Fibroblast of villous mesenchyme (primary cell): ENCODE data around the gene TBL3. TPM values are rescaled to one million over a fixed set of nuclear protein-coding genes. Genes with fewer than 3 reads are reported as not detected.
A peak's percentile ranks its signal among the peaks of the same experiment; 100 is the strongest.

ENCODE experiments used
- DNase-seq: peaks from one replicate; pipeline ENCODE4 v3.0.0-alpha.2; 2010; ENCODE audit warnings: low read depth
- H3K4me3 ChIP-seq: 2 replicates; pipeline ENCODE4 v1.5.1; 2011; ENCODE audit warnings: low read depth, mild to moderate bottlenecking, low read length
- total RNA-seq: library from RNA; depleted of rRNA; stranded (reverse); fragments of >200 nt; gene quantifications from 2 replicates; pipeline ENCODE4 v1.2.3, GENCODE V29; 2012
- TF ChIP-seq, protein P1 (sequence below): IDR thresholded peaks from 2 replicates; pipeline ENCODE4 v1.5.1; 2012; ENCODE audit warnings: low read depth, mild to moderate bottlenecking, low read length; ENCODE audit not compliant: insufficient read depth

The TBL3 gene
- total RNA-seq, 1 donor, result 28.5 TPM

DNA sequence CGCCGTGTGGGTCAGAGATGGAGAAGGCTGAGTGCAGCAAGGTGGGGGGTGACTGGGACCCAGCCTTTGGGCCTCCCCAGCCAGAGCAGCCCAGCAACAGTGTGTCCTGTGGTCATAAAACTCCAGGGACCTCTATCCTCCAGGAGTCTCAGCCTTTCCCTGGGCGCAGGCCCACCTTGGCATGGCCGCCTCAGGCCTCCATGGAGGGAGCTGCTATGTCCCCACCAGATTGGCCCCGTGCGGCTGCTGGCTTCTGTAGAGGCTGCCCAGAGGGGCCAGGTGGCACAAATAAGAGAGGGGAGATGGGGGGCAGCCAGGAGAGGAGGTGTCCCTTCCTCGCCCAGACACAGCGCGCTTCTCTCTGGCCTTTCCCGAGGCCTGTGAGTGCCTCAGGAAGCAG is 15.3 kb downstream of the TBL3 start:
- TF ChIP-seq, protein P1, sequence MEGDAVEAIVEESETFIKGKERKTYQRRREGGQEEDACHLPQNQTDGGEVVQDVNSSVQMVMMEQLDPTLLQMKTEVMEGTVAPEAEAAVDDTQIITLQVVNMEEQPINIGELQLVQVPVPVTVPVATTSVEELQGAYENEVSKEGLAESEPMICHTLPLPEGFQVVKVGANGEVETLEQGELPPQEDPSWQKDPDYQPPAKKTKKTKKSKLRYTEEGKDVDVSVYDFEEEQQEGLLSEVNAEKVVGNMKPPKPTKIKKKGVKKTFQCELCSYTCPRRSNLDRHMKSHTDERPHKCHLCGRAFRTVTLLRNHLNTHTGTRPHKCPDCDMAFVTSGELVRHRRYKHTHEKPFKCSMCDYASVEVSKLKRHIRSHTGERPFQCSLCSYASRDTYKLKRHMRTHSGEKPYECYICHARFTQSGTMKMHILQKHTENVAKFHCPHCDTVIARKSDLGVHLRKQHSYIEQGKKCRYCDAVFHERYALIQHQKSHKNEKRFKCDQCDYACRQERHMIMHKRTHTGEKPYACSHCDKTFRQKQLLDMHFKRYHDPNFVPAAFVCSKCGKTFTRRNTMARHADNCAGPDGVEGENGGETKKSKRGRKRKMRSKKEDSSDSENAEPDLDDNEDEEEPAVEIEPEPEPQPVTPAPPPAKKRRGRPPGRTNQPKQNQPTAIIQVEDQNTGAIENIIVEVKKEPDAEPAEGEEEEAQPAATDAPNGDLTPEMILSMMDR, result no peak
- DNase-seq, result no peak
- H3K4me3 ChIP-seq, result no peak overlapping the region

DNA sequence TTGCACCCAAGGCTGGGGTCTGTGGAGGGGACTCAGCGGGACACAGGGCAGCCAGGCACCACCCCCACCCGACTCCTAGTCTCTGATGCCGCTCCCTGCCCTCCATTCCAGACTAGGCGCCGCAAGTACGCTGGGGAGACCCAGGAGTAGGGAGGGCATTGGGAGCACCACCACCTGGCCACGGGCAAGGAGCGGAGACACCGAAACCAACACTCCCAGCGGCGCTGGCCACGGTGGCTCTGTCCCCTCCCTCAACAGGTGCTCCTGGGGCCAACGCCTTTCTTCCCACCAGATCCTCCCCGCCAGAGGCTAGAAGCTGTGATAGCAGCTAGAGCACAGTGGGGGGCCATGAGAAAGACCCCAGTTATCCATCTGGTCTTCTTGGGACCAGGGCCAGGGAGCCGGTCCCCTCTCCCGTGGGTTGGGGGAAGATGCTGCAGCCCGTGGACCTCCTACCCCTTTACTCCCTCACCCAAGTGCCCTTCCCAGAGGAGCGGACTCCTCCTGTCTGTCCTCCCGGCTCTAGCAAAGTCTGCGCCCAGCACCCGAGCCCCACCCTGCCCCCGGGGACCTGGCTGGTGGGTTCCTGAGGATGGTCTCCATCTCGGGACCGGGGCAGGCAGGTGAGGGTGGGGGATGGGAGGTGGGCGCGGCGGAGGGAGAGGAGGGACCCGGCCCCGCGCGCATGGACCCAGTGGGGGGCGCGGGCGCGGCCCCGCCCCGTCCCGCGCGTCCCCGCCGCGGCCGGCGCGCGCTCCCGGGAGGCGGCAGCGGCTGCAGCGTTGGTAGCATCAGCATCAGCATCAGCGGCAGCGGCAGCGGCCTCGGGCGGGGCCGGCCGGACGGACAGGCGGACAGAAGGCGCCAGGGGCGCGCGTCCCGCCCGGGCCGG is 17.6 kb downstream of the TBL3 start, which contains the start of gene SYNGR3:
Gene SYNGR3, plus strand, starts transcription at position 762 of the 892 bp plus-strand sequence. CDS start 133 bp downstream, outside the sequence.
- DNase-seq, result no peak
- H3K4me3 ChIP-seq, result peak within 1 kb of the TSS; percentile 46

GRCh38 chr16:1990101-1990350 is 18.2 kb downstream of the TBL3 start:
- TF ChIP-seq, protein P1, result no peak
- peak overlapping the region; percentile 46 for H3K4me3 ChIP-seq

More for the DNA sequence above, 17.6 kb downstream of the TBL3 start, which contains the start of gene SYNGR3:
- TF ChIP-seq, protein P1, result no peak

GRCh38 chr16:1990351-1991134 is 18.7 kb downstream of the TBL3 start:
- no peak for DNase-seq
- peak overlapping the region; percentile 46 for H3K4me3 ChIP-seq

More at GRCh38 chr16:1990101-1990350, 18.2 kb downstream of the TBL3 start:
- no peak for DNase-seq

GRCh38 chr16:1991135-1991551 is 19.3 kb downstream of the TBL3 start:
- DNase-seq, result no peak
- H3K4me3 ChIP-seq, result no peak overlapping the region
- TF ChIP-seq, protein P1, result no peak

More at GRCh38 chr16:1990351-1991134, 18.7 kb downstream of the TBL3 start:
- TF ChIP-seq, protein P1, result no peak

DNA sequence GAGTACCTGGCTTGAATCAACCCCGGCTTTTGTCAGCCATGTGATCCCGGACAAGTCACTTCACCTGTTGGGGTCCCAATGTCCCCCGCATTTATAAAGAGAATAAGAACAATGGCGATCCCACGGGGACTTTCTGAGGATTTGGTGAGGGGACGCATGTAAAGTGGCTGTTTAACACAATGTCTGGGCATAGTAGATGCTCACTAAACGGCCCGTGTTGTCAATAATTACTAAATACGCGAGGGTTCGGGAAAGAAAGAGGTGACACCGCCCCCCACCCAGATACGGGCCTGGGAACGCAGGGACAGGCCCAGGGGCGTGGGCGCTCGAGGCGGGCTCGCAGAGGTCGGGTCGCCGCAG is 19.7 kb downstream of the TBL3 start:
- peak overlapping the region; percentile 40 for H3K4me3 ChIP-seq
- TF ChIP-seq, protein P1, result no peak
- no peak for DNase-seq
